OCI-LY1 (cell line): Measurements from ENCODE around the gene CA5A.

Experiments used
- CTCF ChIP-seq: fragments of 200-600 bp; sonication (generic), shearing (Covaris generic); IDR thresholded peaks from 2 replicates; pipeline ENCODE4 v1.5.1; 2017; ENCODE audit warnings: mild to moderate bottlenecking, antibody characterized with exemption, low read length, moderate library complexity, mixed read lengths
- EZH2 ChIP-seq: fragments of 200-600 bp; sonication (generic), shearing (Covaris generic); IDR thresholded peaks from 2 replicates; pipeline ENCODE4 v1.8.0; 2017; ENCODE audit warnings: borderline replicate concordance, mixed run types, mild to moderate bottlenecking, antibody characterized with exemption, low read length, moderate library complexity, mixed read lengths

GRCh38 chr16:87924811-87925670 lies 11.3 kb downstream of the CA5A start:
- no peak for TF ChIP-seq CTCF
- no peak for TF ChIP-seq EZH2
